Neutrophil (primary cell): ENCODE results near the gene KCNJ10.

Experiments
- H3K27ac ChIP-seq: fragments of 200-600 bp; sonication (generic); 2 replicates; pipeline ENCODE4 v1.5.1; 2016; ENCODE audit warnings: mild to moderate bottlenecking, moderate library complexity
- H3K27me3 ChIP-seq: fragments of 200-600 bp; sonication (generic); 2 replicates; pipeline ENCODE4 v1.6.0; 2016; ENCODE audit warnings: mild to moderate bottlenecking
- H3K36me3 ChIP-seq: fragments of 200-600 bp; sonication (generic); 2 replicates; pipeline ENCODE4 v1.5.1; 2017
- H3K4me1 ChIP-seq, 2 experiments: fragments of 200-600 bp in 1 of 2; sonication (generic) in 1 of 2; 1 replicate in 1 of 2; 2 replicates in 1 of 2; pipeline versions ENCODE4 v1.5.1 to v1.6.1; 2013 to 2016; ENCODE audit warnings: low read depth in 1 of 2, low read length in 1 of 2, mild to moderate bottlenecking in 1 of 2, moderate library complexity in 1 of 2; ENCODE audit not compliant: control insufficient read depth in 1 of 2, insufficient read depth in 1 of 2
- H3K4me3 ChIP-seq, 2 experiments: fragments of 200-600 bp in 1 of 2; sonication (generic) in 1 of 2; 1 replicate in 1 of 2; 2 replicates in 1 of 2; pipeline ENCODE4 v1.5.1; 2013 to 2016; ENCODE audit warnings: low read depth in 1 of 2, low read length in 1 of 2, mild to moderate bottlenecking in 1 of 2, moderate library complexity in 1 of 2
- H3K9me3 ChIP-seq: fragments of 200-600 bp; sonication (generic); 2 replicates; pipeline ENCODE4 v1.5.1; 2016
- CTCF ChIP-seq: fragments of 200-600 bp; sonication (generic); IDR thresholded peaks from 2 replicates; pipeline ENCODE4 v1.5.1; 2016; ENCODE audit warnings: antibody characterized with exemption

The KCNJ10 gene

GRCh38 chr1:160022330-160023310 is 47.3 kb downstream of the KCNJ10 start:
- no peak for TF ChIP-seq CTCF
- Histone ChIP-seq H3K4me1 (no peaks in the 10 kb centered on the region), H3K9me3 (no peaks in the 10 kb centered on the region), H3K27me3 (no peaks in the 10 kb centered on the region), H3K36me3 (no peaks in the 10 kb centered on the region), H3K27ac (no peak overlapping the region), H3K4me3 (no peak overlapping the region)

- no peaks in the 10 kb centered on the region for H3K9me3 ChIP-seq
- no peak overlapping the region for H3K27ac ChIP-seq
- H3K36me3 ChIP-seq: no peaks in the 10 kb centered on the region
- TF ChIP-seq CTCF: no peak
- no peaks in the 10 kb centered on the region for H3K27me3 ChIP-seq
- H3K4me1 ChIP-seq: no peaks in the 10 kb centered on the region
- no peak overlapping the region for H3K4me3 ChIP-seq
Measured at GRCh38 chr1:160021376-160022074, 48.4 kb downstream of the KCNJ10 start.

- TF ChIP-seq CTCF: no peak
- Histone ChIP-seq H3K27ac (no peak overlapping the region), H3K4me3 (no peak overlapping the region), H3K9me3 (no peaks in the 10 kb centered on the region), H3K27me3 (no peaks in the 10 kb centered on the region), H3K4me1 (no peaks in the 10 kb centered on the region), H3K36me3 (no peaks in the 10 kb centered on the region)
Measured at GRCh38 chr1:160020196-160020595, 49.8 kb downstream of the KCNJ10 start.

GRCh38 chr1:160018900-160019299 is 51.1 kb downstream of the KCNJ10 start:
- Histone ChIP-seq H3K9me3 (no peaks in the 10 kb centered on the region), H3K27me3 (no peaks in the 10 kb centered on the region), H3K36me3 (no peaks in the 10 kb centered on the region), H3K27ac (no peak overlapping the region), H3K4me1 (no peaks in the 10 kb centered on the region), H3K4me3 (no peak overlapping the region)
- no peak for TF ChIP-seq CTCF

- Histone ChIP-seq H3K9me3 (no peaks in the 10 kb centered on the region), H3K36me3 (no peaks in the 10 kb centered on the region)
- no peak for TF ChIP-seq CTCF
Measured at GRCh38 chr1:160018347-160018746, 51.6 kb downstream of the KCNJ10 start.

More at GRCh38 chr1:160018347-160018746, 51.6 kb downstream of the KCNJ10 start:
- H3K27me3 ChIP-seq: no peaks in the 10 kb centered on the region
- no peak overlapping the region for H3K27ac ChIP-seq
- H3K4me3 ChIP-seq: no peak overlapping the region
- no peaks in the 10 kb centered on the region for H3K4me1 ChIP-seq
